Karpas-422 (cell line): ENCODE results near the gene IER3. TPM values are rescaled to one million over a fixed set of nuclear protein-coding genes. Genes with fewer than 3 reads are reported as not detected.
A peak's percentile ranks its signal among the peaks of the same experiment; 100 is the strongest.

Experiments
- DNase-seq: peaks from one replicate; pipeline ENCODE4 v3.0.0-alpha.2; 2015
- H2AFZ ChIP-seq: fragments of 200-600 bp; sonication (generic); 2 replicates; pipeline ENCODE4 v1.6.1; 2014; ENCODE audit warnings: antibody characterized with exemption, low read length, mixed read lengths
- H3K27ac ChIP-seq: fragments of 200-600 bp; sonication (generic); 2 replicates; pipeline ENCODE4 v1.5.1; 2014; ENCODE audit warnings: mild to moderate bottlenecking, low read length, moderate library complexity
- H3K27me3 ChIP-seq: fragments of 200-600 bp; sonication (generic); 2 replicates; pipeline ENCODE4 v1.6.1; 2014; ENCODE audit warnings: low read length, mixed read lengths
- H3K36me3 ChIP-seq: fragments of 200-600 bp; sonication (generic); 2 replicates; pipeline ENCODE4 v1.6.1; 2014; ENCODE audit warnings: low read length, mixed read lengths; ENCODE audit not compliant: insufficient read depth
- H3K4me1 ChIP-seq: fragments of 200-600 bp; sonication (generic); 2 replicates; pipeline ENCODE4 v1.6.1; 2014; ENCODE audit warnings: mild to moderate bottlenecking, low read length, mixed read lengths
- H3K4me2 ChIP-seq: fragments of 200-600 bp; sonication (generic); 2 replicates; pipeline ENCODE4 v1.6.1; 2014; ENCODE audit warnings: low read length, low read depth, mild to moderate bottlenecking; ENCODE audit not compliant: poor library complexity, severe bottlenecking
- H3K4me3 ChIP-seq: fragments of 200-600 bp; sonication (generic); 2 replicates; pipeline ENCODE4 v1.5.1; 2014; ENCODE audit warnings: mild to moderate bottlenecking, antibody characterized with exemption, low read length, mixed read lengths
- H3K79me2 ChIP-seq: fragments of 200-600 bp; sonication (generic); 2 replicates; pipeline ENCODE4 v1.6.1; 2014; ENCODE audit warnings: mild to moderate bottlenecking, low read length, mixed read lengths
- H3K9ac ChIP-seq: fragments of 200-600 bp; sonication (generic); 2 replicates; pipeline ENCODE4 v1.6.0; 2014; ENCODE audit warnings: low read length
- H3K9me2 ChIP-seq: fragments of 200-600 bp; sonication (generic), shearing (Covaris generic); replicated peaks from 2 replicates; pipeline ENCODE4 v1.6.0; 2014; ENCODE audit warnings: mild to moderate bottlenecking, low read length, moderate library complexity; ENCODE audit not compliant: insufficient read depth
- H3K9me3 ChIP-seq: fragments of 300-700, 200-600 bp; sonication (generic); 2 replicates; pipeline ENCODE4 v1.6.1; 2014; ENCODE audit warnings: low read length, mixed read lengths
- H4K20me1 ChIP-seq: fragments of 200-600 bp; sonication (generic); 2 replicates; pipeline ENCODE4 v1.6.1; 2014; ENCODE audit warnings: mild to moderate bottlenecking, antibody characterized with exemption, low read length, low read depth; ENCODE audit not compliant: insufficient read depth
- total RNA-seq: library from RNA; depleted of rRNA; stranded (reverse); fragments of >200 nt; shearing (Covaris generic); gene quantifications from 2 replicates; pipeline ENCODE4 v1.2.3, GENCODE V29; 2014; ENCODE audit warnings: low replicate concordance

Gene IER3
- total RNA-seq, 1 experiment from 2014 or later = 0.19 TPM

GRCh38 chr6:30738532-30738931, 5.8 kb downstream of the IER3 start:
- Histone ChIP-seq H3K9me3 (no peaks in the 10 kb centered on the region), H3K4me2 (no peak overlapping the region), H3K27ac (no peak overlapping the region), H3K79me2 (peaks cover 16% of the 10 kb centered on the region), H3K4me3 (no peak overlapping the region), H3K9me2 (no peaks in the 10 kb centered on the region), H3K4me1 (peaks cover 16% of the 10 kb centered on the region), H3K9ac (no peak overlapping the region), H2AFZ (no peak overlapping the region), H3K36me3 (peaks cover 29% of the 10 kb centered on the region), H4K20me1 (no peaks in the 10 kb centered on the region), H3K27me3 (no peaks in the 10 kb centered on the region)
- DNase-seq = no peak

- H3K27ac ChIP-seq = no peak overlapping the region
- no peak overlapping the region for H2AFZ ChIP-seq
- H3K9ac ChIP-seq = no peak overlapping the region
- H3K9me2 ChIP-seq = no peaks in the 10 kb centered on the region
- no peak for DNase-seq
- no peak overlapping the region for H3K4me2 ChIP-seq
- peaks cover 5% of the 10 kb centered on the region; the same call in 1 of the 2 replicates for H3K4me1 ChIP-seq
- H3K4me3 ChIP-seq = no peak overlapping the region
- H3K36me3 ChIP-seq = peaks cover 32% of the 10 kb centered on the region
- H4K20me1 ChIP-seq = no peaks in the 10 kb centered on the region
- no peaks in the 10 kb centered on the region for H3K27me3 ChIP-seq
- no peaks in the 10 kb centered on the region for H3K9me3 ChIP-seq
- 0 out of 2 replicates have a peak, but pooled peaks cover 3% of the 10 kb centered on the region for H3K79me2 ChIP-seq
Measured at GRCh38 chr6:30735668-30736314, 8.6 kb downstream of the IER3 start.

GRCh38 chr6:30732237-30732943, 12.0 kb downstream of the IER3 start:
- H3K36me3 ChIP-seq = peaks cover 25% of the 10 kb centered on the region
- H3K9ac ChIP-seq = no peak overlapping the region
- H4K20me1 ChIP-seq = no peaks in the 10 kb centered on the region
- peak; percentile 37 for DNase-seq
- H2AFZ ChIP-seq = no peak overlapping the region
- no peak overlapping the region for H3K4me2 ChIP-seq
- H3K4me1 ChIP-seq = peaks cover 5% of the 10 kb centered on the region; the same call in 1 of the 2 replicates
- H3K4me3 ChIP-seq = no peak overlapping the region
- H3K9me3 ChIP-seq = no peaks in the 10 kb centered on the region
- H3K27me3 ChIP-seq = no peaks in the 10 kb centered on the region
- no peaks in the 10 kb centered on the region for H3K79me2 ChIP-seq
- no peaks in the 10 kb centered on the region for H3K9me2 ChIP-seq
- no peak overlapping the region for H3K27ac ChIP-seq

- H3K27ac ChIP-seq = no peak overlapping the region
- no peaks in the 10 kb centered on the region for H3K9me2 ChIP-seq
- H3K36me3 ChIP-seq = peaks cover 14% of the 10 kb centered on the region; the same call in 1 of the 2 replicates
- H3K4me1 ChIP-seq = peaks cover 5% of the 10 kb centered on the region; the same call in 1 of the 2 replicates
- no peaks in the 10 kb centered on the region for H3K9me3 ChIP-seq
- H2AFZ ChIP-seq = no peak overlapping the region
- DNase-seq = peak; percentile 86
- H3K79me2 ChIP-seq = no peaks in the 10 kb centered on the region
- H3K9ac ChIP-seq = no peak overlapping the region
- H3K4me3 ChIP-seq = no peak overlapping the region
- no peak overlapping the region for H3K4me2 ChIP-seq
- H4K20me1 ChIP-seq = no peaks in the 10 kb centered on the region
- H3K27me3 ChIP-seq = no peaks in the 10 kb centered on the region
Measured at GRCh38 chr6:30730601-30731435, 13.5 kb downstream of the IER3 start.

- Histone ChIP-seq H3K36me3 (peaks cover 33% of the 10 kb centered on the region), H3K4me2 (no peak overlapping the region), H2AFZ (no peak overlapping the region), H3K4me1 (peaks cover 8% of the 10 kb centered on the region), H3K27ac (no peak overlapping the region), H4K20me1 (peaks cover 11% of the 10 kb centered on the region), H3K9me2 (no peaks in the 10 kb centered on the region), H3K9me3 (no peaks in the 10 kb centered on the region), H3K9ac (no peak overlapping the region), H3K79me2 (peaks cover 5% of the 10 kb centered on the region; the same call in 1 of the 2 replicates), H3K27me3 (no peaks in the 10 kb centered on the region), H3K4me3 (no peak overlapping the region)
- peak; percentile 65 for DNase-seq
Measured at GRCh38 chr6:30727920-30728553, 16.3 kb downstream of the IER3 start.

- Histone ChIP-seq H3K36me3 (peaks cover 38% of the 10 kb centered on the region), H3K9me2 (no peaks in the 10 kb centered on the region), H3K9ac (no peak overlapping the region), H3K9me3 (no peaks in the 10 kb centered on the region), H3K4me3 (no peak overlapping the region), H3K4me1 (peaks cover 19% of the 10 kb centered on the region), H4K20me1 (peaks cover 24% of the 10 kb centered on the region), H2AFZ (no peak overlapping the region), H3K27ac (no peak overlapping the region), H3K4me2 (no peak overlapping the region), H3K27me3 (no peaks in the 10 kb centered on the region), H3K79me2 (peaks cover 17% of the 10 kb centered on the region)
- DNase-seq = peak; percentile 59
Measured at GRCh38 chr6:30726506-30727413, 17.6 kb downstream of the IER3 start.

GRCh38 chr6:30725713-30726505, 18.4 kb downstream of the IER3 start:
- H3K4me1 ChIP-seq = peaks cover 17% of the 10 kb centered on the region

More at GRCh38 chr6:30725713-30726505, 18.4 kb downstream of the IER3 start:
- H3K4me3 ChIP-seq = no peak overlapping the region
- no peaks in the 10 kb centered on the region for H3K9me2 ChIP-seq
- no peak overlapping the region for H2AFZ ChIP-seq
- no peak overlapping the region; the same call in 1 of the 2 replicates for H3K27ac ChIP-seq
- peaks cover 24% of the 10 kb centered on the region for H3K79me2 ChIP-seq
- no peaks in the 10 kb centered on the region for H3K9me3 ChIP-seq
- peak; percentile 76 for DNase-seq
- peaks cover 27% of the 10 kb centered on the region for H4K20me1 ChIP-seq
- no peaks in the 10 kb centered on the region for H3K27me3 ChIP-seq
- no peak overlapping the region for H3K4me2 ChIP-seq
- no peak overlapping the region for H3K9ac ChIP-seq
- H3K36me3 ChIP-seq = peaks cover 41% of the 10 kb centered on the region
